Spleen (tissue), 7 donors: Measurements from ENCODE around the gene HPSE2.

ENCODE experiments used
- CTCF ChIP-seq, 11 experiments: fragments of 200-600 bp in 7 of 11; fragments of 450-650 bp in 4 of 11; sonication (generic) in 4 of 11; IDR thresholded peaks in 8 of 11; conservative IDR thresholded peaks in 3 of 11; 1 replicate in 7 of 11; 2 replicates in 4 of 11; pipeline versions ENCODE4 v1.4.0 to v1.8.0; 2016 to 2021; ENCODE audit warnings: antibody characterized with exemption in 11 of 11, inconsistent platforms in 4 of 11, mild to moderate bottlenecking in 1 of 11
- POLR2A ChIP-seq, 3 donors: fragments of 450-650 bp; IDR thresholded peaks; one replicate each; pipeline ENCODE4 v1.5.1; 2017; ENCODE audit warnings: antibody characterized with exemption in 3 of 3, mild to moderate bottlenecking in 1 of 3
- POLR2AphosphoS5 ChIP-seq, 3 donors: sonication (generic); formaldehyde crosslinking; IDR thresholded peaks; one replicate each; pipeline ENCODE4 v1.5.1; 2017; ENCODE audit warnings: antibody characterized with exemption in 3 of 3
- donor health status: DM: no; HTN: no; CAD: no; lungs with moderate emphysema.
- donor health status: DM: no; HTN: no; CAD: no.
- donor health status: DM: no; HTN: no; CAD: no.

DNA sequence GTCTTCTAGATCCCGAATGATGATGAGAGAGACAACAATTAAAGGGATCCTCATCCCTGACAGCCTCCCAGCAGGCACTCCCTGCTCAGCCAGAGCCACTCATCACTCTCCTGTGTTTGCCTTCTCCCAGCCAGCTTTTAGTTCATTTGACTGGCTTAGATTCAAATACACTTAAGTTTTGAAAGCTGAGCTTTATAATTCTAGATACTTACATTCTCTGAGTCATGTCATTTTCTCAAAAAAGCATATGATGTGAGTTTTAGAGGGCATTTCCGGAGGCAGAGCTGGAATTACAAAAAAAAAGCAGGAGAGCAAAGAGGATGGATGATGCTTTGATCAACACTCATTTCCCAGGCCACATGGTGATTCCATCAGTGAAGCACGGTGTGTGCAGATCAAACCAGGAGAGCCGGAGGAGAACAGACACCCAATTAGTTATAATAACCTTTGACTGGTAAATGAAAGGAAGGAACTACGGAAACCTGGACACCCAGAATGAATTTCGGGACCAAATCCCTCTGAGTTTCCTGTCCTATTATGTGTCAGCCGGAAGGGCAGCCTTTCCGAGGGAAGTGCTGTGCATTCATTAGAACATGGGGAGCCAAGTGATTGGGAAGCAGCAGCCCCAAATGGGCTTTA lies 707.4 kb downstream of the HPSE2 start:
- TF ChIP-seq POLR2A (IDR thresholded peaks at IDR 0.05) (no peak), CTCF (IDR thresholded peaks at IDR 0.05 in 8 of 11, conservative IDR thresholded peaks at IDR 0.05 in 3 of 11) (no peak), POLR2AphosphoS5 (IDR thresholded peaks at IDR 0.05) (no peak)
